ENCODE results near the gene RIPOR2.

The RIPOR2 gene

DNA sequence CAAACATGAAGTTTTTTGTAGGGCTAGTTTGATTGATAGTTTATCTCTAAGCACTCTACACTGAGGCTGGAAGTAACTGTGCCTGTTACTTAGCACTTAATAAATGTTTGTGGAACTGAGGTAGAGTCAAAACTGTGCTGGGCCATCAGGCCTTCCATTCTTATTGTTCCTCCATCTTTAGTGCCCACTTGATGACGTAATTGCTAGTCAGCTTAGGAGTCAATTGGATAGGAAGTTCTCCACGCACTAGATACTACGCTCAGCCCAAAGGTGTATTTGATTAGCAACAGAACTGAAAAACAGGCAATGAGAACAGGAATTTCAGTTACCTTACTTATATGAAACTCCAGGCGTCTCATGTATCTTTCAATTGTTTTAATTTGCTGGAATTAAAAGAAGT lies 67.0 kb downstream of the RIPOR2 start:
- Mint-ChIP-seq H3K4me3 (no peak overlapping the region), H3K27ac (no peak overlapping the region)

GRCh38 chr6:24867104-24867703 lies 68.6 kb downstream of the RIPOR2 start:
- H3K27me3 Mint-ChIP-seq (ENCODE audit: low read depth): peaks cover 3% of the 10 kb centered on the region

More for the DNA sequence above, 67.0 kb downstream of the RIPOR2 start:
- no peak for TF ChIP-seq CTCF (IDR thresholded peaks at IDR 0.05; ENCODE audit: unreplicated experiment in 3 of 3)
- peaks cover 3% of the 10 kb centered on the region for H3K36me3 Mint-ChIP-seq (ENCODE audit: low read depth)
- no peaks in the 10 kb centered on the region for H3K9me3 Mint-ChIP-seq
- H3K27me3 Mint-ChIP-seq (ENCODE audit: low read depth): no peaks in the 10 kb centered on the region
- peaks cover 8% of the 10 kb centered on the region for H3K4me1 Mint-ChIP-seq

GRCh38 chr6:24865161-24865560 lies 70.6 kb downstream of the RIPOR2 start:
- Mint-ChIP-seq H3K36me3 (ENCODE audit: low read depth) (peaks cover 3% of the 10 kb centered on the region), H3K4me3 (no peak overlapping the region), H3K27ac (peak overlapping the region in 1 of 3 experiments; percentile 24), H3K27me3 (ENCODE audit: low read depth) (peaks cover 3% of the 10 kb centered on the region), H3K4me1 (peaks cover 8% of the 10 kb centered on the region), H3K9me3 (no peaks in the 10 kb centered on the region)
- TF ChIP-seq CTCF (IDR thresholded peaks at IDR 0.05; ENCODE audit: unreplicated experiment in 3 of 3): no peak

More at GRCh38 chr6:24867104-24867703, 68.6 kb downstream of the RIPOR2 start:
- Mint-ChIP-seq H3K4me3 (no peak overlapping the region), H3K9me3 (no peaks in the 10 kb centered on the region), H3K4me1 (peaks cover 8% of the 10 kb centered on the region), H3K27ac (no peak overlapping the region), H3K36me3 (ENCODE audit: low read depth) (peaks cover 3% of the 10 kb centered on the region)
- TF ChIP-seq CTCF (IDR thresholded peaks at IDR 0.05; ENCODE audit: unreplicated experiment in 3 of 3): no peak

- Mint-ChIP-seq H3K27me3 (ENCODE audit: low read depth) (peaks cover 3% of the 10 kb centered on the region), H3K9me3 (no peaks in the 10 kb centered on the region), H3K36me3 (ENCODE audit: low read depth) (peaks cover 3% of the 10 kb centered on the region), H3K4me3 (no peak overlapping the region), H3K27ac (peak overlapping the region in 1 of 3 experiments; percentile 24), H3K4me1 (peaks cover 8% of the 10 kb centered on the region)
- TF ChIP-seq CTCF (IDR thresholded peaks at IDR 0.05; ENCODE audit: unreplicated experiment in 3 of 3): no peak
Measured at GRCh38 chr6:24864343-24864742, 71.4 kb downstream of the RIPOR2 start.

GRCh38 chr6:24861934-24862333 lies 73.8 kb downstream of the RIPOR2 start:
- Mint-ChIP-seq H3K4me1 (peaks cover 22% of the 10 kb centered on the region), H3K9me3 (no peaks in the 10 kb centered on the region), H3K27ac (no peak overlapping the region), H3K36me3 (ENCODE audit: low read depth) (peaks cover 3% of the 10 kb centered on the region), H3K27me3 (ENCODE audit: low read depth) (peaks cover 3% of the 10 kb centered on the region), H3K4me3 (no peak overlapping the region)
- no peak for TF ChIP-seq CTCF (IDR thresholded peaks at IDR 0.05; ENCODE audit: unreplicated experiment in 3 of 3)

- Mint-ChIP-seq H3K27ac (no peak overlapping the region), H3K4me1 (peaks cover 31% of the 10 kb centered on the region), H3K36me3 (ENCODE audit: low read depth) (peaks cover 3% of the 10 kb centered on the region), H3K4me3 (no peak overlapping the region), H3K9me3 (no peaks in the 10 kb centered on the region), H3K27me3 (ENCODE audit: low read depth) (peaks cover 3% of the 10 kb centered on the region)
- no peak for TF ChIP-seq CTCF (IDR thresholded peaks at IDR 0.05; ENCODE audit: unreplicated experiment in 3 of 3)
Measured at GRCh38 chr6:24859608-24860200, 76.1 kb downstream of the RIPOR2 start.

Data from nephron (organoid).